ENCODE measurements around the gene EIPR1.

Gene EIPR1

DNA sequence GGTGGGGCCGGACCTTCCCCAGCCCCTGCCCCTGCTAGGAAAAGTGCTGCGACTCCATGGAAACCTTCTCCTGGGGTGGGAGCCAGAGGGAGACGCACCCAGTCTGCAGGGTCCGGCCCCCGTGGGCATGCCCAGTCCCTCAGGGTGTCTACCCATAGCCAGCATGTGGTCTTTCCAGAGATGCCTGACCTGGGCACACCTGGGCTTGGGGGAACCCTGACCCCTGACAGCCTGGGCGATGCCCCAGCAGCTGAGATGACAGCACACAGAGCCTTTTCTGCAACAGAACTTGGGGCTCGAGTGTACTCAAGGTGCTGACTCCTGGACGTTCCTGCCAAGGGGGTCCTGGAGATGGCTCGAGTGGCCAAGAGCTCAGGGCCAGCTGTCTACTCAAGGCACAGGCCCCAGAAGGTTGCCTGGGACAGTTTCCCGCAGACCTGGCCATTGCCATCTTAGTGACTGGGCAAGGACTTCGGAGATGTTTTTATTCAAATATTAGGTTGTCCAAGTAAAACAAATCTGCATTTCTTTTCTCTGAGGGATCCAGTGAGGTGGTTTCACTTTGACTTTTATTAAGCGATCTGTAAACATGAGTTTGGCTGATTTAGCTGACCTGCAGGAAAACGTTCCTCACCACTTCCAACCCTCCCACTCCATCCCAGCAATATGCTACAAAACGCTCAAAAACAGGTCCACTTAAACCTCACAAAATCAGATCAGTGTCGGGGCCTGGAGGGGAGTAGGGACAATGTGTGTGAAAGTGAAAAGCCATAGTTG is 228.0 kb downstream of the EIPR1 start:
- no peak for DNase-seq (ENCODE audit: low read depth in 3 of 3)

DNA sequence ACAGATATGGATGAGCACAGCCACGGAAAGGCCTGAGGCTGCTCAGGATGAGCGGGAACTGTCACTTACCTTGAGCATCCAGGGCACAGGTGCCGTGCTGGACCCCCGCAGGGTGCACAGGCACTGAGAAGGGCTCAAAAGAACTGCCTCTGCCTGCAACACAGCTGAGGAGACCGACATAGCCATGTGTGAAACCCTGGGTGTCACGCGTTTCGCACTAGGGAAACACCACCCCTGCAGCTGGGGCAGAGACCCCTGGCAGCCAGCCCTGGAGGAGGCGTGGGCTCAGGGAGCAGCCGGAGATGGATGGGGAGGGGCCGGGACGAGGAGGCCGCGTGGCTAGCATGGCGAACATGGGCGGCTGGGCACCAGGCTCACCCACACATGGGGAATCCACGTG is 228.9 kb downstream of the EIPR1 start:
- DNase-seq (ENCODE audit: low read depth in 3 of 3), result no peak

DNA sequence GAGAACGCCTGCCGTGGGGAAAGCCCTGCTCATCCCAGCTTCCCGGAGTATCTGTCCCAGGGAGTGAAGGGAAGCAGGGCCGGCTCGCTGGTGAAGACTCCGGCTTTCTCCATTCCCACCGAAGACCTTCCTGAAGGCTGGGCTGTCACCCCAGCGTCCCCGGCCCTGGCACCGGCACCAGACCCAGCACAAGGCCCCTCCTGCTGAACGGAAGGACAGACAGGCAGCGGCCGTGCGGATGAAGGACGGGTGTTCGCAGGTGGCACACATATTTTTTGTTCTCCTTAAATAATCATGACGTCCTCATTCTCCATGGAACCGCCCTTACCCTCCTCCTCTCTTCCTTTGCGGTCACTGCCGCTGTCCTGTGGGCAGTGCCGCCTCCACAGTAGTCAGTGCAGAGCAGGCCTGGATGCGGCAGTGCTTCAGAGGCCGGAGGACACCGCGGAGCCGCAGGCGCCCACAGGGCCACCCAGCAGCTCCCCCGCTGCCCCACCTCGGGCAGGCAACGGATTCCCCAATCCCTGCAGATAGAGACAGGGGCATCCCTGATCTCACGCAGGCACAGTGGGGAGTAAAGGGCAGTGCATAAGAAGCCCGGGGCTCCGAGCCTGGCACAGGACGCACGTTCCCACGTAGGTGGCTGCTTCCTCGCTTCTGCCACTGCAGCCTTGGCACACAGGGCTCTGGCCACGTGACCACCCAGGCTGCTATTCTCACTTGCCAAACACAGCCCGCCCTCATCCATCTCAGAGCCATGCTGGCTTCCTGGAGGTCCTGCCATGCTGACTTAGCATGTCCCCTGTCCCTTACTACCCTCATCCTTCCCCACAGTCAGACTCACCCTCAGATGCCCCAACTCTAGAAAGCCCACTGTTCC is 229.7 kb downstream of the EIPR1 start:
- DNase-seq (ENCODE audit: low read depth in 3 of 3), result no peak

DNA sequence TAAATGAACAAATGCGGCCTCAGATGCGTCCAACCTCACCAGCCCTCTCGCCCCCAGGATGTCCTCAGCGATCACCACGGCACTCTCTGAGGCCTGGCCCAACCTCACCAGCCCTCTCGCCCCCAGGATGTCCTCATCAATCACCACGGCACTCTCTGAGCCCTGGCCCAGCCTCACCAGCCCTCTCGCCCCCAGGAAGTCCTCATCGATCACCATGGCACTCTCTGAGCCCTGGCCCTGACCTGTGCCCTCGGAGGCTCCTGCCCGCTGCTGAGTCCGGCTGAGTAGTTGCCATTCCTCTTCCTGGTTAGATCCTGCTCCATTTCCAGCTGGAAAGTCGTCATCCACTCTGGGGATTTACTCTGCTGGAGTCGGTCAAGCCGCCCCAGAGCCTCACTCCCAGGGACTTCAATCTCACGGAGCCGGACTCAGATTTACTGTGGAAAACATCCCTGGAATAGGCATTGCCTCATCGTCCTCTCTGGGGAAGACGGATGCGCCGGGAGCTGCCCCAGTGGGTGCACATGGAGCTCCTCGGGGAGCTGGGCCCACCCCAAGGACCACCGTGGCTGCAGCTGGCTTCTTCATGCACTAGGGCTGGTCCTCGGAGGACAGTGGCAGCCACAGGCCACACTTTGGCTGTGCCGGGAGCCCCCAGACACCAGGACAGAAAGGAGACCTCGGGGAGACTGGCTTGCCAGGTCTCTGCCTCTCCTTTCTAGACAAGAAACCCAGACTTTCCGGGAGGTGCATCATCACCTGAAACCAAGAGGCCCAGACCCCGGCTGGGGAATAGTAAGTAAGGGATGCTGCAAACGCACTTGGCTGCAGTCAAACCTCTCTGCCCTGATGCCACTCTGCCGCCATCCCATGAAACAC is 230.6 kb downstream of the EIPR1 start:
- no peak for DNase-seq (ENCODE audit: low read depth in 3 of 3)

DNA sequence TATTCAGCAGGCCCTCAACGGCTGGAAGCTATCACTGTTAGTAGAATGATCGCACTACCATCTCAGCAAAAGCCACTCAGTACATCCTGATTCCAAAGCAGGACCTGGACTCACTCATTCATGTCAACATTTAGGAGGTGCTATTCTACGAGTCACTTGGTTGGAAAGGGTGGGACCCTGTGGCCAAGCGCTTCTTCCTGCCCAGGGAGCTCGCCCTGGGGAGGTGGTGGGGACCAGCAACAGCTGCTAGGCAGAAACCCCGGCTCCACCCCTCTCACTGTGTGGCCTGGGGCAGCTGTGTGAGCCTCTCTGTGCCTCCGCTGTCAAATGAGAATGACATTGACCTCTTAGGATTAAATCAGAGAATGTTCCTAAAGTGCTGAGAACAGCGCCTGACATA is 231.4 kb downstream of the EIPR1 start:
- no peak for DNase-seq (ENCODE audit: low read depth in 3 of 3)

DNA sequence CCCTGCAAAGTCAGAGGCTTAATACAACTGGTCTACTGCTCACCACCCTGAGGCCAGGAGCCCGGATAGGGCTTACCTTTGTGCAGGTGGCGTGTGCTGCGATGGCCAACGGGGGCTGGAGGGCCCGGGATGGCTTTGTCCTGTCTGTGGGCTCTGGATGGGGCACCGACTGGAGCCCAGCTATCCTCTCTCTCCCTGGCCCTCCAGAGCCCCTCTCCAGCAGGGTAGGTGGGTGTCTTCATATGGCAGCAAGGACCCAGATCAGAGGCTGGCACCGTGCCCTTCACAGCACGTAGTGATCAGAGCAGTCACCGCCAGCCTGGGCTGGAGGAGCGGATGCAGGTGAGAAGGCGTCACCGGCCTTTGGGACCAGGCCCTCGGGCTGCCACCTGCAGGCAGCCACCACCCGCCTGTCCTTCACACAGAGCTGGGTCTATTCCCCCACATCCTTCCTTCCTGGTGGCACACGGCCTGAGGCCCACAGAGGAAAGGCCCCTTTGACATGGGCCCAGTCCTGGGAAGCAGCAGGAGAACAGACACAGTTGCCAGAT is 232.1 kb downstream of the EIPR1 start:
- DNase-seq (ENCODE audit: low read depth in 3 of 3), result no peak

DNA sequence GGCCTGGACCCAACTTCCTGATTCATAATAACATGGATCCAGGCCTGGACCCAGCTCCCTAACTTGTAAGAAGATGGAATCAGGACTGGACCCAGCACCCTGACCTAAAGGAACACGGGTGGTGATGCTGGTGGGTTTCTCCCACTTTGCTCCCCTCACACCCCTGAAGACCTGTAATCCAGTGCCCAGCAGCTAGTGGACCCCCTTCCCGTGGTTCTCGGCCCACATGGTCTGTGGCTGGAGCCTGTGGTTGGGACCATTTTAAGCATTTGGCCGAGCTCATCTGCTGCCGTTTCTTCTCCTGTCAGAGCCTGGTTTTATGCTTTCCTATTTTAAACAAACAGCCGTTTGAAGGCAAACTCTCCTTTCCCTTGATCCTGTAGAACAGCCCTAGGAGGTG is 232.8 kb downstream of the EIPR1 start:
- no peak for DNase-seq (ENCODE audit: low read depth in 3 of 3)

DNA sequence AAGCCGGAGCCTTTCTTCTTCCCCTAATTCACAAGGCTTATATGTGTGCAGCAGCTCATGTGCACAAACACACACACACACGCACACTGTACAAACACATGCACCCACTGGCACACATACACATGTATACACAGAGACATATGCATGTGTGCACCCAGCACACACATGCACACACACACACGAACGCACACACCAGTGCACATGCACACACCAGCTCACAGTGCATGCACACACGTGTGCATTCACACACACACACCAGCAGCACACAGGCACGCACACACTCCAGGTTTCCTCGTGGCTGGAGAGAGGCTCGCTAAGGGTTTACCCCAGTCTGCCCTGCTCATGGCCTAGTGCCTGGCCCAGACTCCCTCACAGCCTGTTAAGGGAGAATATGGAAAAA is 234.0 kb downstream of the EIPR1 start:
- DNase-seq (ENCODE audit: low read depth in 3 of 3), result no peak

DNA sequence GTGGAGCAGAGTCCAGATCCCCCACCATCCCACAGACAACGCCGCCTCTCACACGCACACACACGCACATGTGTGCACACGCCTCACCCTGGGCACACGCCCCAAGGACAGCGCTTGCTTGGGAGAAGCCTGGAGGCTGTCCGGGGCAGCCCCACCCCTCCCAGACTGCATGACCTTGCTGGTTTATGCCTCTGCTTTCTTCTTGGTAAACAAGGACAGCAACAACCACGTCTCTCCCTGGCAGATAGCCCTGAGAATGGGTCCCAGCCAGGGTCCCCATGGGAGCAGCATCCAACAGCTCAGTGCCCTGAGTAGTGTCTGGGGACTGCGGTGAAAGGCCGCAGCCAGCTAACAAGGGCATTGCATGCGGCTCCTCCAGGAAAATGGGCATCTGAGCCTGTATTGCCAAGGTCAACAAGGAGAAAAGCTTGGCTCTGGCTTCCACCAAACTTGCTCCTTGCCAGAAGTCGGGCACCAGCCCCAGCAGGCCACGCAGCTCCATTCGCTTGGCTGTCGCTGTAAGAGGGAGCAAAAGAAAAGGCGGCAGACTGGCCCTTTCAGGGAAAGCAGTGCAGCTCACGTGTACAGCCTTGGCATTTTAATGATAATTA is 234.6 kb downstream of the EIPR1 start:
- DNase-seq (ENCODE audit: low read depth in 3 of 3), result no peak

DNA sequence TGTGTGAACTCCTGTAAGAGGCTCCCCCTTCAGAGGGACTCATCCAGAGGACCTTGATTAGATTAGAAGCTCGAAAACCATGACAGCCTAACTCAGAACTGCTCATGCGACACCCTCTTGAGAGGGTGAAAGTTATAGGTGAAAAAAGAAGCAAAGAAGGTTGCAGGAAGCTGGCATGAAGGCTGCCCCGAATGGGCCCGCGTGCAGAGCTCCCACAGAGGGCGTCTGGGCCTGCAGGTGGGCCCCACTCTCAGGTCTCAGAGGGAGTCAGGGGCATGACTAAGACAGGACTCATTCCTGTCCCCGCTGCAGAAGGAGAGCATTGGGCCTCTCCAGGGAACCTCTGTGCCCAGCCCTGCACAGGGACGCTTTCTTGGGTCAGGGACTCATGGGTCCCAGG is 235.4 kb downstream of the EIPR1 start:
- no peak for DNase-seq (ENCODE audit: low read depth in 3 of 3)

DNA sequence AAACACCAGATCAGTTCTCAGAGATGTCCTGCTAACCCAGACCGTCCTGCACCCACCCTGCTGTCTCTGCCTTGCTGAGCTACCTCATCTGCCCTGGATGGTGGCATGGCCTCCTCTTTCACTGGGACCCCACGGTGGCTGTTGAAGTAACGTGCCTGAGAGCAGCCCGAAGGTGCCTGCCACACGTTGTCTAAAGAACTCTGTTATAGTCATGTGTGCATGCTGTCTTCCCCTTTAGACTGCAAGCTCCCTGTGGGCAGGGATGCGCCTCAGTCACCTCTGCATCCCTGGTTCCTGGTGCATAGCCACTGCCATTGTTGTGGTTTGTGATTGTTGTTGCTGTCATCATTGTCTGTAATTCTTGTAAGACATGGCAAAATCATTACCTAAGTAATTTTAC is 235.9 kb downstream of the EIPR1 start:
- no peak for DNase-seq (ENCODE audit: low read depth in 3 of 3)

DNA sequence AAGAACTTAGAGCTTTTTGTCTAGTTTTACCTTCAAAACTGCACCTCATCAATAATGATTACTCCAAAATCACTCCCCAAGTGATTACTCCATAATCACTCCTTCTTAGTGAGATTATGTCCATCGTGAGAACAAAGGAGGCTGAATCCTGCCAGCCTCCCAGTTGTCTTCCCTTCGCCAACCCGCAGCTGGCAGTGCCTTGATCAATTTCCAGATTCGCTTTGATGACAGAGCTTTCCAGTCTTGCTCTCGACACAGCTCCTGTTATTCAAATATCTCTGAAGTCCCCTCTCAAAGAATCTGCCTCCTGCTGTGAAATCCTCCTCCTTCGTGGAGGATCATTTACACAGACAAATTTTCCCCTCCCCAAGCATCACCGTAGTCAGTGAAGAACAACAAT is 237.7 kb downstream of the EIPR1 start:
- no peak for DNase-seq (ENCODE audit: low read depth in 3 of 3)
